Stimulated activated CD4-positive, alpha-beta T cell treated with anti-CD3 and anti-CD28 coated beads, Interleukin-2, amount 100 ng/mL, for 24 hours (primary cell): Measurements from ENCODE around the gene NUDT14.

Experiments
- DNase-seq, 2 donors: peaks; one replicate each; pipeline ENCODE4 v3.0.0-alpha.2; 2020

NUDT14 gene

GRCh38 chr14:105180592-105181548 lies at the start of gene NUDT14:
Gene NUDT14, minus strand, starts transcription at chr14:105181312. Its CDS starts 103 bp downstream, at chr14:105181209.
- DNase-seq, result peak; percentile 80 to 87

GRCh38 chr14:105229099-105229655 lies 48.1 kb upstream of the NUDT14 start:
- no peak for DNase-seq

- no peak for DNase-seq
Measured at GRCh38 chr14:105228562-105228961, 47.5 kb upstream of the NUDT14 start.

- DNase-seq, result no peak
Measured at GRCh38 chr14:105227346-105227745, 46.2 kb upstream of the NUDT14 start.

- DNase-seq, result no peak
Measured at GRCh38 chr14:105226198-105226597, 45.1 kb upstream of the NUDT14 start.

- DNase-seq, result no peak
Measured at GRCh38 chr14:105224845-105225570, 43.9 kb upstream of the NUDT14 start.

GRCh38 chr14:105223770-105224544 lies 42.8 kb upstream of the NUDT14 start:
- DNase-seq, result no peak

GRCh38 chr14:105223260-105223659 lies 42.1 kb upstream of the NUDT14 start:
- no peak for DNase-seq

- no peak for DNase-seq
Measured at GRCh38 chr14:105221598-105222178, 40.6 kb upstream of the NUDT14 start.

GRCh38 chr14:105220699-105221597 lies 39.8 kb upstream of the NUDT14 start:
- DNase-seq, result no peak

GRCh38 chr14:105219753-105220152 lies 38.6 kb upstream of the NUDT14 start:
- DNase-seq, result no peak

GRCh38 chr14:105219043-105219612 lies 38.0 kb upstream of the NUDT14 start:
- DNase-seq, result no peak

- no peak for DNase-seq
Measured at GRCh38 chr14:105218611-105219010, 37.5 kb upstream of the NUDT14 start.

GRCh38 chr14:105217774-105218173 lies 36.7 kb upstream of the NUDT14 start:
- DNase-seq, result no peak

GRCh38 chr14:105216490-105217247 lies 35.6 kb upstream of the NUDT14 start:
- DNase-seq, result no peak

GRCh38 chr14:105215602-105216001 lies 34.5 kb upstream of the NUDT14 start:
- no peak for DNase-seq

- no peak for DNase-seq
Measured at GRCh38 chr14:105214324-105214915, 33.3 kb upstream of the NUDT14 start.

GRCh38 chr14:105213361-105213760 lies 32.2 kb upstream of the NUDT14 start:
- no peak for DNase-seq

- no peak for DNase-seq
Measured at GRCh38 chr14:105212541-105213300, 31.6 kb upstream of the NUDT14 start.
